Stimulated activated CD4-positive, alpha-beta T cell treated with anti-CD3 and anti-CD28 coated beads, Interleukin-2, amount 100 ng/mL, for 24 hours (primary cell): ENCODE results near the gene GPR45.
"Not testable (repeated sequence)": the region's sequence is repeated elsewhere in the genome, so short reads cannot be mapped to it uniquely, and the experiment has no call there.

Experiments
- DNase-seq, 2 donors: peaks; one replicate each; pipeline ENCODE4 v3.0.0-alpha.2; 2020

The GPR45 gene

GRCh38 chr2:105241443-105241842 lies at the start of gene GPR45:
Gene GPR45 (plus strand): TSS chr2:105241743. CDS start chr2:105241859, 116 bp downstream.
- no peak for DNase-seq

- no peak for DNase-seq
Observed at GRCh38 chr2:105194022-105194675, 47.4 kb upstream of the GPR45 start.

GRCh38 chr2:105196651-105197050 lies 44.9 kb upstream of the GPR45 start:
- DNase-seq = no peak

GRCh38 chr2:105215586-105216192 lies 25.9 kb upstream of the GPR45 start:
- DNase-seq = no peak

GRCh38 chr2:105220604-105221003 lies 20.9 kb upstream of the GPR45 start:
- no peak for DNase-seq

- DNase-seq = no peak
Observed at GRCh38 chr2:105224444-105224843, 17.1 kb upstream of the GPR45 start.

GRCh38 chr2:105231232-105231619 lies 10.3 kb upstream of the GPR45 start:
- DNase-seq = no peak

GRCh38 chr2:105235388-105236059 lies 6.0 kb upstream of the GPR45 start:
- peak; percentile 71 to 82 for DNase-seq

GRCh38 chr2:105236060-105236424 lies 5.5 kb upstream of the GPR45 start:
- no peak for DNase-seq

- DNase-seq = peak in 1 of 2 donors; percentile 33
Observed at GRCh38 chr2:105237045-105237765, 4.3 kb upstream of the GPR45 start.

- DNase-seq = no peak
Observed at GRCh38 chr2:105238664-105239240, 2.8 kb upstream of the GPR45 start.

GRCh38 chr2:105239924-105240323 lies 1.6 kb upstream of the GPR45 start:
- DNase-seq = no peak

- no peak for DNase-seq
Observed at GRCh38 chr2:105242286-105242993, 897 bp downstream of the GPR45 start.

- DNase-seq = no peak
Observed at GRCh38 chr2:105243961-105244360, 2.4 kb downstream of the GPR45 start.

GRCh38 chr2:105244451-105244850 lies 2.9 kb downstream of the GPR45 start:
- no peak for DNase-seq

GRCh38 chr2:105248316-105249070 lies 7.0 kb downstream of the GPR45 start:
- DNase-seq = no peak

- no peak for DNase-seq
Observed at GRCh38 chr2:105249181-105249580, 7.6 kb downstream of the GPR45 start.

- no peak for DNase-seq
Observed at GRCh38 chr2:105249891-105250290, 8.3 kb downstream of the GPR45 start.

GRCh38 chr2:105251016-105251648 lies 9.6 kb downstream of the GPR45 start:
- not testable (repeated sequence) for DNase-seq

- no peak for DNase-seq
Observed at GRCh38 chr2:105252271-105252670, 10.7 kb downstream of the GPR45 start.

GRCh38 chr2:105254531-105255210 lies 13.1 kb downstream of the GPR45 start:
- DNase-seq = no peak
